ENCODE data around the gene DOC2B.

The DOC2B gene

DNA sequence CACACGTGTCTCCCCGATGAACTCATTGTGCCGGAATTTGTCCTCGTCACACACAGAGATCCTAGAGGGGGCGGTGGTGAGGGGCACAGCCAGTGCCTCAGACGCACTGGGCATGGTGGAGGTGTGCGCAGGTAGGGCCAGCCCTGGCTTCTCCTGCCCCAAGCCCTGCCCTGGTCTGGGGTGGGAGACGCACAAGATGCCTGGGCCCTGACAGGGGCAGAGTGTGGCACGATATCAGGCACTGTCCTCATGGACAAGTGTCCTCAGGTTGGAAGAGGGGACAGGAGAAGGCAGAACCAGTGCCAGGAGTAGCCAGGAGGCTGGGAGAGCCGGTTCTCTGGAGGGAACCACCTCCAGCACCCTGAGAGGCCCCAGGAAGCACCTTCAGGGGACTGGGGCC is 20.0 kb downstream of the DOC2B start:
- TF ChIP-seq KLF17 (tag by site-specific recombination; IDR thresholded peaks at IDR 0.05) (no peak), GLIS2 (tag by site-specific recombination; IDR thresholded peaks at IDR 0.05) (peak; percentile 4; the same call in 1 of the 2 replicates), PRDM1 (tag by site-specific recombination; IDR thresholded peaks at IDR 0.05) (no peak), RBAK (tag by site-specific recombination; IDR thresholded peaks at IDR 0.05) (no peak)
- Histone ChIP-seq H3K9me3 (ENCODE audit: control insufficient read depth, insufficient read depth, low read depth, low read length) (no peaks in the 10 kb centered on the region), H3K27ac (ENCODE audit: extremely low read depth, low read depth, low read length) (no peak overlapping the region), H3K4me1 (ENCODE audit: control insufficient read depth, insufficient read depth, low read length) (no peaks in the 10 kb centered on the region), H3K36me3 (ENCODE audit: control insufficient read depth in 2 of 2, insufficient read depth in 1 of 2, low read length in 2 of 2) (no peaks in the 10 kb centered on the region), H3K4me3 (ENCODE audit: low read depth, low read length) (no peak overlapping the region)
- ChIA-PET CTCF (interaction anchor here (0.6 kb wide), 3 partner anchors 15 to 502 kb away, joined by 3 to 6 read pairs (median 3); no protein-coding TSS in a partner anchor), POLR2A (no interaction called here)

DNA sequence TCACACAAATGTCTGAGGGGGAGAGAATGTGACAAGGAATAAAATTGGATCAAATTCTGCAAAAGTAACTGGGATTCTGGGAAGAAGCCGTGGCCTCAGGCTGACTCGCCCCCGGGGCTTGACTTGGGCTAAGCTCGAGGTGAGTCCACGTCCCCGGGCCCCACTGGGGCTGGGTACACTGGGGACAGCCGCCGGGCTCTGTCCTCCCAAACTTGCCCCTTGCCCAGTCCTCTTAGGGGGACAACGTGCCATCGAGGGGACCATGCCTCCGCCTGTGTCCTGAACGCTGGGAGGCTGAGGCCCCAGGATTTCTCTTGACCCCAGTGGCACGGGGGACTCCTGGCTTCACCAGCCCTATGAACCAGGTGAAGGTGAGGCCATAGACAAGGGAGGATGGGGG is 21.1 kb downstream of the DOC2B start:
- no peak overlapping the region for H3K27ac ChIP-seq (ENCODE audit: extremely low read depth, low read depth, low read length)
- no peaks in the 10 kb centered on the region for H3K36me3 ChIP-seq (ENCODE audit: control insufficient read depth in 2 of 2, insufficient read depth in 1 of 2, low read length in 2 of 2)
- TF ChIP-seq ZNF701 (tag by site-specific recombination; IDR thresholded peaks at IDR 0.05) (no peak), ZNF223 (tag by site-specific recombination; IDR thresholded peaks at IDR 0.05) (no peak), KLF17 (tag by site-specific recombination; IDR thresholded peaks at IDR 0.05) (no peak), ZNF10 (tag by site-specific recombination; IDR thresholded peaks at IDR 0.05) (no peak), KLF7 (tag by site-specific recombination; IDR thresholded peaks at IDR 0.05; ENCODE audit: borderline replicate concordance) (no peak)
- H3K4me1 ChIP-seq (ENCODE audit: control insufficient read depth, insufficient read depth, low read length) = no peaks in the 10 kb centered on the region
- no peaks in the 10 kb centered on the region for H3K9me3 ChIP-seq (ENCODE audit: control insufficient read depth, insufficient read depth, low read depth, low read length)
- no peak overlapping the region for H3K4me3 ChIP-seq (ENCODE audit: low read depth, low read length)
- CTCF ChIA-PET = no interaction called here
- POLR2A ChIA-PET = no interaction called here

GRCh38 chr17:159609-160008 is 21.8 kb downstream of the DOC2B start:
- ChIA-PET POLR2A (no interaction called here), CTCF (interaction anchor here (0.7 kb wide), 1 partner anchor 11 kb away, joined by 3 read pairs; no protein-coding TSS in a partner anchor)
- TF ChIP-seq KLF17 (tag by site-specific recombination; IDR thresholded peaks at IDR 0.05) = no peak
- no peak for TF ChIP-seq ZNF791 (tag by site-specific recombination; IDR thresholded peaks at IDR 0.05)
- TF ChIP-seq ZNF394 (tag by site-specific recombination; IDR thresholded peaks at IDR 0.05; ENCODE audit: borderline replicate concordance) = no peak
- TF ChIP-seq ZNF449 (tag by site-specific recombination; IDR thresholded peaks at IDR 0.05) = no peak
- TF ChIP-seq, protein P1, sequence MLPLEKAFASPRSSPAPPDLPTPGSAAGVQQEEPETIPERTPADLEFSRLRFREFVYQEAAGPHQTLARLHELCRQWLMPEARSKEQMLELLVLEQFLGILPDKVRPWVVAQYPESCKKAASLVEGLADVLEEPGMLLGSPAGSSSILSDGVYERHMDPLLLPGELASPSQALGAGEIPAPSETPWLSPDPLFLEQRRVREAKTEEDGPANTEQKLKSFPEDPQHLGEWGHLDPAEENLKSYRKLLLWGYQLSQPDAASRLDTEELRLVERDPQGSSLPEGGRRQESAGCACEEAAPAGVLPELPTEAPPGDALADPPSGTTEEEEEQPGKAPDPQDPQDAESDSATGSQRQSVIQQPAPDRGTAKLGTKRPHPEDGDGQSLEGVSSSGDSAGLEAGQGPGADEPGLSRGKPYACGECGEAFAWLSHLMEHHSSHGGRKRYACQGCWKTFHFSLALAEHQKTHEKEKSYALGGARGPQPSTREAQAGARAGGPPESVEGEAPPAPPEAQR (tag by site-specific recombination; IDR thresholded peaks at IDR 0.05) = no peak
- TF ChIP-seq, protein P2, sequence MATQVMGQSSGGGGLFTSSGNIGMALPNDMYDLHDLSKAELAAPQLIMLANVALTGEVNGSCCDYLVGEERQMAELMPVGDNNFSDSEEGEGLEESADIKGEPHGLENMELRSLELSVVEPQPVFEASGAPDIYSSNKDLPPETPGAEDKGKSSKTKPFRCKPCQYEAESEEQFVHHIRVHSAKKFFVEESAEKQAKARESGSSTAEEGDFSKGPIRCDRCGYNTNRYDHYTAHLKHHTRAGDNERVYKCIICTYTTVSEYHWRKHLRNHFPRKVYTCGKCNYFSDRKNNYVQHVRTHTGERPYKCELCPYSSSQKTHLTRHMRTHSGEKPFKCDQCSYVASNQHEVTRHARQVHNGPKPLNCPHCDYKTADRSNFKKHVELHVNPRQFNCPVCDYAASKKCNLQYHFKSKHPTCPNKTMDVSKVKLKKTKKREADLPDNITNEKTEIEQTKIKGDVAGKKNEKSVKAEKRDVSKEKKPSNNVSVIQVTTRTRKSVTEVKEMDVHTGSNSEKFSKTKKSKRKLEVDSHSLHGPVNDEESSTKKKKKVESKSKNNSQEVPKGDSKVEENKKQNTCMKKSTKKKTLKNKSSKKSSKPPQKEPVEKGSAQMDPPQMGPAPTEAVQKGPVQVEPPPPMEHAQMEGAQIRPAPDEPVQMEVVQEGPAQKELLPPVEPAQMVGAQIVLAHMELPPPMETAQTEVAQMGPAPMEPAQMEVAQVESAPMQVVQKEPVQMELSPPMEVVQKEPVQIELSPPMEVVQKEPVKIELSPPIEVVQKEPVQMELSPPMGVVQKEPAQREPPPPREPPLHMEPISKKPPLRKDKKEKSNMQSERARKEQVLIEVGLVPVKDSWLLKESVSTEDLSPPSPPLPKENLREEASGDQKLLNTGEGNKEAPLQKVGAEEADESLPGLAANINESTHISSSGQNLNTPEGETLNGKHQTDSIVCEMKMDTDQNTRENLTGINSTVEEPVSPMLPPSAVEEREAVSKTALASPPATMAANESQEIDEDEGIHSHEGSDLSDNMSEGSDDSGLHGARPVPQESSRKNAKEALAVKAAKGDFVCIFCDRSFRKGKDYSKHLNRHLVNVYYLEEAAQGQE (tag by site-specific recombination; IDR thresholded peaks at IDR 0.05) = no peak
- TF ChIP-seq ZFP3 (tag by site-specific recombination; IDR thresholded peaks at IDR 0.05; ENCODE audit: low read depth) = no peak
- TF ChIP-seq ZNF26 (tag by site-specific recombination; IDR thresholded peaks at IDR 0.05) = no peak
- no peak for TF ChIP-seq ZNF843 (tag by site-specific recombination; IDR thresholded peaks at IDR 0.05)
- no peaks in the 10 kb centered on the region for H3K4me1 ChIP-seq (ENCODE audit: control insufficient read depth, insufficient read depth, low read length)
- H3K9me3 ChIP-seq (ENCODE audit: control insufficient read depth, insufficient read depth, low read depth, low read length) = no peaks in the 10 kb centered on the region
- H3K36me3 ChIP-seq (ENCODE audit: control insufficient read depth in 2 of 2, insufficient read depth in 1 of 2, low read length in 2 of 2) = no peaks in the 10 kb centered on the region
- no peak overlapping the region for H3K4me3 ChIP-seq (ENCODE audit: low read depth, low read length)
- no peak overlapping the region for H3K27ac ChIP-seq (ENCODE audit: extremely low read depth, low read depth, low read length)

All from HEK293 (cell line).